DND-41 (cell line): ENCODE measurements around the gene EIF2B2.

Source experiments
- ATAC-seq: fragments of 200-7000 bp; cut with Tn5 transposase; 3 replicates; pipeline ENCODE4 v1.9.1; 2021; ENCODE audit warnings: low read depth; ENCODE audit not compliant: insufficient read depth
- DNase-seq: peaks from one replicate; pipeline ENCODE4 v3.0.0-alpha.2; 2020
- H2AFZ ChIP-seq: 2 replicates; pipeline ENCODE4 v1.6.0; 2012; ENCODE audit warnings: low read depth, low read length
- H3K27ac ChIP-seq: 2 replicates; pipeline ENCODE4 v1.5.1; 2012; ENCODE audit warnings: low read length, inconsistent platforms
- H3K27me3 ChIP-seq: fragments of 200-600 bp; sonication (generic); 2 replicates; pipeline ENCODE4 v1.6.0; 2012; ENCODE audit warnings: low read length, mild to moderate bottlenecking, inconsistent platforms; ENCODE audit not compliant: insufficient read depth, poor library complexity
- H3K36me3 ChIP-seq: 2 replicates; pipeline ENCODE4 v1.5.1; 2012; ENCODE audit warnings: low read length, inconsistent platforms; ENCODE audit not compliant: insufficient read depth
- H3K4me1 ChIP-seq: 2 replicates; pipeline ENCODE4 v1.5.1; 2012; ENCODE audit warnings: mild to moderate bottlenecking, low read length; ENCODE audit not compliant: insufficient read depth
- H3K4me2 ChIP-seq: 2 replicates; pipeline ENCODE4 v1.6.0; 2012; ENCODE audit warnings: mild to moderate bottlenecking, moderate library complexity, low read length, inconsistent platforms; ENCODE audit not compliant: insufficient read depth
- H3K4me3 ChIP-seq, 2 experiments: fragments of 200-600 bp in 1 of 2; shearing (Covaris generic) in 1 of 2; 2 replicates each; pipeline ENCODE4 v1.5.1; 2012 to 2016; ENCODE audit warnings: inconsistent platforms in 2 of 2, low read length in 2 of 2, mild to moderate bottlenecking in 2 of 2, low read depth in 1 of 2, moderate library complexity in 1 of 2
- H3K79me2 ChIP-seq: 2 replicates; pipeline ENCODE4 v1.6.0; 2012; ENCODE audit warnings: low read length, inconsistent platforms; ENCODE audit not compliant: insufficient read depth
- H3K9ac ChIP-seq: 2 replicates; pipeline ENCODE4 v1.6.0; 2012; ENCODE audit warnings: low read depth, mild to moderate bottlenecking, inconsistent platforms, low read length, moderate library complexity
- H3K9me3 ChIP-seq: 2 replicates; pipeline ENCODE4 v1.5.1; 2012; ENCODE audit warnings: low read length, moderate library complexity, mild to moderate bottlenecking, inconsistent platforms; ENCODE audit not compliant: insufficient read depth, severe bottlenecking
- H4K20me1 ChIP-seq: 2 replicates; pipeline ENCODE4 v1.6.0; 2012; ENCODE audit warnings: low read length; ENCODE audit not compliant: insufficient read depth
- CTCF ChIP-seq: IDR thresholded peaks from 2 replicates; pipeline ENCODE4 v1.5.1; 2012; ENCODE audit warnings: borderline replicate concordance, low read length, moderate library complexity, mild to moderate bottlenecking; ENCODE audit not compliant: poor library complexity, severe bottlenecking; ENCODE audit errors: extremely low read depth
- EZH2 ChIP-seq: IDR thresholded peaks from 3 replicates; pipeline ENCODE4 v1.6.1; 2012; ENCODE audit warnings: borderline replicate concordance, low read depth, mild to moderate bottlenecking, moderate library complexity, low read length, inconsistent platforms; ENCODE audit not compliant: severe bottlenecking

Gene EIF2B2

GRCh38 chr14:74956280-74957072 is 46.2 kb upstream of the EIF2B2 start:
- Histone ChIP-seq H3K79me2 (no peaks in the 10 kb centered on the region), H3K9me3 (no peaks in the 10 kb centered on the region), H3K36me3 (no peaks in the 10 kb centered on the region), H3K4me3 (no peak overlapping the region), H3K9ac (no peak overlapping the region), H3K4me1 (no peaks in the 10 kb centered on the region), H3K27ac (no peak overlapping the region), H4K20me1 (no peaks in the 10 kb centered on the region), H3K4me2 (no peak overlapping the region), H3K27me3 (no peaks in the 10 kb centered on the region), H2AFZ (no peak overlapping the region)
- ATAC-seq (no peak), DNase-seq (no peak)
- TF ChIP-seq EZH2 (no peak), CTCF (no peak)

GRCh38 chr14:74959596-74960180 is 43.0 kb upstream of the EIF2B2 start:
- H3K4me2 ChIP-seq: no peak overlapping the region
- H3K4me3 ChIP-seq: no peak overlapping the region
- H3K79me2 ChIP-seq: no peaks in the 10 kb centered on the region
- ATAC-seq (no peak), DNase-seq (no peak)
- no peak overlapping the region for H3K27ac ChIP-seq
- no peak overlapping the region for H2AFZ ChIP-seq
- no peaks in the 10 kb centered on the region for H3K9me3 ChIP-seq
- no peaks in the 10 kb centered on the region for H4K20me1 ChIP-seq
- TF ChIP-seq EZH2: no peak
- TF ChIP-seq CTCF: no peak
- H3K4me1 ChIP-seq: no peaks in the 10 kb centered on the region
- peaks cover 17% of the 10 kb centered on the region for H3K27me3 ChIP-seq
- no peak overlapping the region for H3K9ac ChIP-seq
- H3K36me3 ChIP-seq: no peaks in the 10 kb centered on the region

- Histone ChIP-seq H4K20me1 (no peaks in the 10 kb centered on the region), H3K4me3 (no peak overlapping the region), H3K27me3 (peaks cover 21% of the 10 kb centered on the region), H2AFZ (no peak overlapping the region), H3K36me3 (no peaks in the 10 kb centered on the region), H3K4me1 (no peaks in the 10 kb centered on the region), H3K79me2 (no peaks in the 10 kb centered on the region), H3K9ac (no peak overlapping the region), H3K9me3 (no peaks in the 10 kb centered on the region), H3K27ac (no peak overlapping the region), H3K4me2 (no peak overlapping the region)
- DNase-seq (no peak), ATAC-seq (no peak)
- TF ChIP-seq EZH2 (no peak), CTCF (no peak)
Observed at GRCh38 chr14:74960736-74961135, 42.0 kb upstream of the EIF2B2 start.
